Measurements from ENCODE around the gene NDUFB10.

NDUFB10 gene

GRCh38 chr16:1966460-1966859 is 7.1 kb downstream of the NDUFB10 start, which contains the start of gene RNF151:
RNF151 (plus strand) TSS chr16:1966856; CDS start chr16:1966882, 26 bp downstream.
- in situ Hi-C loops (cut with MboI; ENCODE audit: low pct_unique_long_range_greater_than_20kb, low sequenced_read_pairs, unreplicated experiment): no loop called here
- TF ChIP-seq, protein P1, sequence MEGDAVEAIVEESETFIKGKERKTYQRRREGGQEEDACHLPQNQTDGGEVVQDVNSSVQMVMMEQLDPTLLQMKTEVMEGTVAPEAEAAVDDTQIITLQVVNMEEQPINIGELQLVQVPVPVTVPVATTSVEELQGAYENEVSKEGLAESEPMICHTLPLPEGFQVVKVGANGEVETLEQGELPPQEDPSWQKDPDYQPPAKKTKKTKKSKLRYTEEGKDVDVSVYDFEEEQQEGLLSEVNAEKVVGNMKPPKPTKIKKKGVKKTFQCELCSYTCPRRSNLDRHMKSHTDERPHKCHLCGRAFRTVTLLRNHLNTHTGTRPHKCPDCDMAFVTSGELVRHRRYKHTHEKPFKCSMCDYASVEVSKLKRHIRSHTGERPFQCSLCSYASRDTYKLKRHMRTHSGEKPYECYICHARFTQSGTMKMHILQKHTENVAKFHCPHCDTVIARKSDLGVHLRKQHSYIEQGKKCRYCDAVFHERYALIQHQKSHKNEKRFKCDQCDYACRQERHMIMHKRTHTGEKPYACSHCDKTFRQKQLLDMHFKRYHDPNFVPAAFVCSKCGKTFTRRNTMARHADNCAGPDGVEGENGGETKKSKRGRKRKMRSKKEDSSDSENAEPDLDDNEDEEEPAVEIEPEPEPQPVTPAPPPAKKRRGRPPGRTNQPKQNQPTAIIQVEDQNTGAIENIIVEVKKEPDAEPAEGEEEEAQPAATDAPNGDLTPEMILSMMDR (IDR thresholded peaks at IDR 0.05; ENCODE audit: extremely low read depth, insufficient read depth, missing control alignments): no peak
- no peak for DNase-seq (ENCODE audit: low spot score)

DNA sequence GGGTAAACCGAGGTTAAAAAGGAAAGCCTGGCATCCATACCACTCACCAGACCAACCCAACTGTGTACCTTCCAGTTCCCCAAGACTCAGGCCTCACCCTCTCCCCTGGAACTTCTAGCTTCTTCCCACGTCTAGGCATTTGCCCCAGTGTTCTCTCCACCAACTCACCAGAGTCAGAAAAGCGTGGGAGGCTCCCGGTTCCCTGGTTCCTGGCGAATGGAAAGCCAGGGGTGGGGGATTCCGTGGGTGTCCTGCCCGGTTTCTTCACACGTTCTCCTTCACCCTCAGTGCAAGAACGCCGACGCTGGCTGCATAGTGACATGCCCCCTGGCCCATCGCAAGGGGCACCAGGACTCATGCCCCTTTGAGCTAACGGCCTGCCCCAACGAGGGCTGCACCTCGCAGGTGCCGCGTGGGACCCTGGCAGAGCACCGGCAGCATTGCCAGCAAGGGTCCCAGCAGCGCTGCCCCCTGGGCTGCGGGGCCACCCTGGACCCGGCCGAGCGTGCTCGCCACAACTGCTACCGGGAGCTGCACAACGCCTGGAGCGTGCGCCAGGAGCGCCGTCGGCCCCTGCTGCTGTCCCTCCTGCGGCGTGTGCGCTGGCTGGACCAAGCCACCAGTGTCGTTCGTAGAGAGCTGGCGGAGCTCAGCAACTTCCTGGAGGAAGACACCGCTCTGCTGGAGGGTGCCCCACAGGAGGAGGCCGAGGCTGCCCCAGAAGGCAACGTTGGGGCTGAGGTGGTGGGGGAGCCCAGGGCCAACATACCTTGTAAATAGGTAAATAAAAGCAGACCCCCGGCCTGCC is 9.0 kb downstream of the NDUFB10 start:
- DNase-seq (ENCODE audit: low spot score): no peak
- TF ChIP-seq, protein P1 (IDR thresholded peaks at IDR 0.05; ENCODE audit: extremely low read depth, insufficient read depth, missing control alignments): no peak
- in situ Hi-C loops (cut with MboI; ENCODE audit: low pct_unique_long_range_greater_than_20kb, low sequenced_read_pairs, unreplicated experiment): no loop called here

GRCh38 chr16:1971796-1972489 is 12.6 kb downstream of the NDUFB10 start, which contains the start of gene TBL3:
TBL3 (plus strand) TSS chr16:1972053; CDS start chr16:1972165, 112 bp downstream.
- peak; percentile 98 for DNase-seq (ENCODE audit: low spot score)
- TF ChIP-seq, protein P1 (IDR thresholded peaks at IDR 0.05; ENCODE audit: extremely low read depth, insufficient read depth, missing control alignments): no peak
- in situ Hi-C loops (cut with MboI; ENCODE audit: low pct_unique_long_range_greater_than_20kb, low sequenced_read_pairs, unreplicated experiment): no loop called here

DNA sequence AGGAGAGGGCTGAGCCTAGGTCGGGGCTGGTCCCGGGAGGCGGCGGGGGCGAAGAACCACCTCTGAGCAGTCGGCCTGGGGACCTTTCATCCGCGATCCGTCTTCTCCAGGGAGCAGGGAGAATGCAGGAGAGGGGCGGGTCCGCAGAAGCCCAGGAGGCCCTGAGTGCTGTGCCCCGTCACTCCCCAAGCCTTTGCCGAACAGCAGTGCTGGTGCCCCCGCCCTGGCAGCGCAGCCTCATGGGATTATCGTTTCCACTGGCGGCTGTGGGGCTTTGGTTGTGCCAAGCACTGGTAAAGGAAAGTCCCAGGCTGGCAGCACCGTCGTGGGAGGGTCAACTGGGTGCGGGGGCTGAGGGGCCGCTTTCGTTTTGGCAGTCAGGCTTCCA is 13.1 kb downstream of the NDUFB10 start:
- no peak for DNase-seq (ENCODE audit: low spot score)
- TF ChIP-seq, protein P1 (IDR thresholded peaks at IDR 0.05; ENCODE audit: extremely low read depth, insufficient read depth, missing control alignments): no peak
- in situ Hi-C loops (cut with MboI; ENCODE audit: low pct_unique_long_range_greater_than_20kb, low sequenced_read_pairs, unreplicated experiment): no loop called here

GRCh38 chr16:1973461-1974156 is 14.3 kb downstream of the NDUFB10 start:
- in situ Hi-C loops (cut with MboI; ENCODE audit: low pct_unique_long_range_greater_than_20kb, low sequenced_read_pairs, unreplicated experiment): no loop called here

More at GRCh38 chr16:1973461-1974156, 14.3 kb downstream of the NDUFB10 start:
- no peak for DNase-seq (ENCODE audit: low spot score)
- TF ChIP-seq, protein P1 (IDR thresholded peaks at IDR 0.05; ENCODE audit: extremely low read depth, insufficient read depth, missing control alignments): no peak
